AG08396 (cell line): Measurements from ENCODE around the gene PHACTR4.
"Not testable (repeated sequence)": the region's sequence is repeated elsewhere in the genome, so short reads cannot be mapped to it uniquely, and the experiment has no call there.

Source experiments
- DNase-seq: peaks from one replicate; pipeline ENCODE4 v3.0.0; 2012; ENCODE audit warnings: low spot score, mixed read lengths

Gene PHACTR4

DNA sequence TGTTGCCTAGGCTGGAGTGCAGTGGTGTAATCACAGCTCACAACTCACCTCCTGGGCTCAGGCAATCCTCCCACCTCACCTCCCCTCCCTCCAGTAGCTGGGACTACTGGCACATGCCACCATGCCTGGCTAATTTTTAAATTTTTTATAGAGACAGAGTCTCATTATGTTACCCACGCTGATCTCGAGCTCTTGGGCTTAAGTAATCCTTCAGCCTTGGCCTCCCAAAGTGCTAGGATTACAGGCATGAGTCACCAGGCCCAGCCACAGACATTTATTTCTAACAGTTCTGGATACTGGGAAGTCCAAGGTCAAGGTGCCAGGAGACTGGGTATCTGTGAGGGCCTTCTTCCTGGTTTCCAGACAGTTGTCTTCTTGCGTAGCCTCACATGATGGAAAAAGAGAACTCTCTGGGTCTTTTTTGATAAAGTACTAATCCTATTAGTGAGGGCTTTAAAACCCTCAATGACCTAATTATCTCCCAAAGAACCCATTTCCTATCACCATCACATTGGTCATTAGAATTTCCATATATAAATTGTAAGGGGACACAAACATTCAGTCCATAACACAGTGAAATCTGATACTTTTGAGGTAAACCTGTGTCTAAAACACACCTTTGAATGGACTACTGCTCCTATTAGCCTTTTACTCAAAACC lies 67.9 kb downstream of the PHACTR4 start:
- DNase-seq = no peak

DNA sequence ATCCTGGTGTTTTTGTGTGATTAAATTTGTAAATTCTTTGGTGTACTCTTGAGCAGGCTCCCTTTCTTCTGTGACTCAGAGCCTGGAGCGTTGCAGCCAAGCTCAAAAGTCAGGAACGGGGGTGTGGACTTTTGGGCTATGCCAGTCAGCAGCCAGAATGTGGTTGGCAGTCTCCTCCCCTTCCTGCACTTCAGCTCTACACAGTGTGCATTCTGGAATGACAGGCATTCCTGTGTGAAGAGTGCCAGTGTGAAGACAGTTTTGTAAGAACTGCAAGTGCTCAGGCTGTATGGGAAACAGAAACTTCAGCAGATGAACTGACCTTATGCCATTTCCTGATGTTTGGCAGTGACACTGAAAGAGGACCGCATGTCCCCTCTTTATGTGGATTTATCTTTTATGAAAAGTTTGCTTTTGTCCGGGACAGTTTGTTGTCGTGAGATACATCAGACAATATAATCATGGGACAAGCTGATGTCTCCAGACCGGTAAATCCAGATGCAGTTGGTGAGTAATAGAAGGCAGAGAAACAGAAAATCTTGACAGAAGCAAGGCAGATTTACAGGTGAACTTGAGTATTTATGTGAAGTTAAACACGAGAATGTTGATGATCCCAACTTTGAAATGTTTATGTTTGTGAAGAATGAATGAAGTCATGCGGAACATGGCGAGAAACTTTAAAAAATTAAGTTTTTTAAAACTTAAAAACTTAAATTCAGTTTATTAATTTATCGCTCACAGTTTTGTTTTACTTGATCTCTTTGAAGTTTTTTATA lies 68.6 kb downstream of the PHACTR4 start:
- DNase-seq = peak; percentile 87

DNA sequence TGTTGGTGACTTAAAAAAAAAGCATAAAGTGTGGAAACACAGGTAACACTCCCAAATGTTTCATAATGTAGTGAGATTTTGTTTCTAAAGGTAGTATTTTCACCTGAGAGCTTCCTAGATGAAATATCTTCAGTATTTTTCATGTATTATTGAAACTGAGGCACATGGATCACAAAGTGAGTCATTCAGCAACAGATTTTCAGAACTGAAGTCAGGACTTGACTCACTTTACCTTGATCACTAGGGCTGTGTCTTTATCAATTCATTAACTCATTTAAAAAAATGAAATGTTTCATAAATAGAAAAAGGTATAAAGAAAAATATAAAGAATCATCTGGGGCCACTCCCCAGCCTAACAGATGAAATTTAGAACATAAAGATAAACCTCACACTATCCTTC lies 69.8 kb downstream of the PHACTR4 start:
- DNase-seq = no peak

DNA sequence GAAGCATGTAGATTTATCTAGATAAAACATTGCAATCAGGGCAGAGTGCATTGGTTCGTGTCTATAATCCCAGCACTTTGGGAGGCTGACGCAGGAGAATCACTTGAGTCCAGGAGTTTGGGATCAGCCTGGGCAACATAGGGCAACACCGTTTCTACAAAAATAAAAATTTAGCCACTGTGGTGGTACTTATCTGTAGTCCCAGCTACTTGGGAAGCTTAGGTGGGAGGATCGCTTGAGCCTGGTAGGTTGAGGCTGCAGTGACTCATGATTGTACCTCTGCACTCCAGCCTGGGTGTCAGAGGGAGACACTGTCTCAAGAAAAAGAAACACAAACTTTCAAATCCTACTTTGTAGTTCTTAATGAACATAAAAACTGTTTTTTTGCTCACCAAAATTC lies 72.1 kb downstream of the PHACTR4 start:
- no peak for DNase-seq

DNA sequence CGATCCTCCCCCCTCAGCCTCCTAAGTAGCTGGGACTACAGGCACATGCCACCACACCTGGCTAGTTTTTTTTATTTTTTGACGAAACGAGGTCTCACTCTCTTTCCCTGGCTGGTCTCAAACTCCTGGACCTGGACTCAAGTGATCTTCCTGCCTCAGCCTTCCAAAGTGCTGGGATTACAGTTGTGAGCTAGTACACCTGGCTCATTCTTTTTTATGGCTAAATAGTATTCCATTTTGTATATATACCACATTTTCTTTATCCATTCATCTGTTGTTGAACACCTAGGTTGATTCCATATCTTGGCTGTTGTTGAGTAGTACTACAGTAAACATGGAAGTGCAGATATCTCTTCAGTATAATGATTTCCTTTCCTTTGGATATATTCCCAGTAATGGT lies 74.0 kb downstream of the PHACTR4 start:
- DNase-seq = no peak

DNA sequence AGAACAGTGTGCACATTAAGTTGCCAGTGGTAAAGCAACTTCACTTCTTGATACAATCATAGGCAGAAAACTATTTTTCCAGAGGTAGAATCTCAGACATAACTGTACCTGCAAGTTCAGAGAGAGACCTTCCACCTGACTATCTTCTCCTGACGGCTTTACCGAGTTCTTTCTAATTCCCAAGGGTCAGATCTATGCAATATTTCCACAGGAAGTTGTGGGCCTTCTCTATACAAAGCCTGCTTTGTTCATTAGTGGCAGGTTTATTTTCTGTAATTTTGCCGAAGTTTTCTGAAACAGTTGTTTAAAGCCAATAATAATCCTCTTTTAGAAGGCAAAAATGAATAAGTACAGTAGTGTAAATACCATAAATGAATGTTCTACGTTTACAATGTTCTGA lies 78.1 kb downstream of the PHACTR4 start:
- no peak for DNase-seq

DNA sequence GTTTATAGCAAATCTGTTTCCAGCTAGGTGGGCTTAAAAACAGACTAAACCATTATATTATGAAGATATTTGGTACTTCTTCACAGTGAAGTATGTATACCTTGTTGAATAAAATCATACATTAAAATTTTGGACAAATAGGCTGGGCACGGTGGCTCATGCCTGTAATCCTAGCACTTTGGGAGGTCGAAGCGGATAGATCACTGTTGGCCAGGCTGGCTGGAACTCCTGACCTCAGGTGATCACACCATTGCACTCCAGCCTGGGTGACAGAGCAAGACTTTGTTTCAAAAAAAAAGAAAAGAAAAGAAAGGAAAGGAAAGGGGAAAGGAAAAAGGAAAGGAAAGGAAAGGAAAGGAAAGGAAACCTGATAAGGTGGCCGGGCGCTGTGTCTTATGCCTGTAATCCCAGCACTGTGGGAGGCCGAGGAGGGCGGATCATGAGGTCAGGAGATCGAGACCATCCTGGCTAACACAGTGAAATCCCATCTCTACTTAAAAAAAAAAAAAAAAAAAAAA lies 78.6 kb downstream of the PHACTR4 start:
- DNase-seq = not testable (repeated sequence)

DNA sequence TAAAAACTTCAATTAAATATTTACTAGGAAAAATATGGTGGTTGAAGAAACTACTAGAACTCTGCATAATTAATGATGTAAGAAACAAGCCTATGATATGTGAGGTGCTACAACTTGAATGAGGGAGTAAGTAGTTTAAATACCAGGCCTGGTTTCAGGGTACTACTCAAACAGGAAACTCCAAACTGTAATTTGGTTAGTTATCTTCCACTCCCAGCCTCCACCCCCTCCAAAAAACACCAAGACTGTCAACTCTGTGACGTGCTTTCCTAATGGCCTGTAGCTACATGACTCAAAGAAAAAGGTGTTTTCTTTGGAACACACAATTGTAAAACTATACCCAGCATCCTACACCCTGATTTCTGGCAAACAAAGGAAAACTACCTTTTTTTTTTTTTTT lies 80.4 kb downstream of the PHACTR4 start:
- DNase-seq = no peak

DNA sequence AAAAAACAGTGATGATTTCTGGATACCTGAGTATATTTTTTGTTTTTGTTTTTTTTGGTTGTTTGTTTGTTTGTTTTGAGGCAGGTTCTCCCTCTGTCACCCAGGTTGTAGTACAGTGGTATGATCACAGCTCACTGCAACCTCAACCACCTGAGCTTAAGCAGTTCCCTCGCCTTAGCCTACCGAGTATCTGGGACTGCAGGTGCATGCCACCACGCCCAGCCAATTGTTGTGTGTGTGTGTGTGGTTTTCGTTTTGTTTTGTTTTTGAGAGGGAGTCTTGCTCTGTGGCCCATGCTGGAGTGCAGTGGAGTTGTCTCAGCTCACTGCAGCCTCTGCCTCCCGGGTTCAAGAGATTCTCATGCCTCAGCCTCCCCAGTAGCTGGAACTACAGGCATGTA lies 81.0 kb downstream of the PHACTR4 start:
- DNase-seq = no peak

DNA sequence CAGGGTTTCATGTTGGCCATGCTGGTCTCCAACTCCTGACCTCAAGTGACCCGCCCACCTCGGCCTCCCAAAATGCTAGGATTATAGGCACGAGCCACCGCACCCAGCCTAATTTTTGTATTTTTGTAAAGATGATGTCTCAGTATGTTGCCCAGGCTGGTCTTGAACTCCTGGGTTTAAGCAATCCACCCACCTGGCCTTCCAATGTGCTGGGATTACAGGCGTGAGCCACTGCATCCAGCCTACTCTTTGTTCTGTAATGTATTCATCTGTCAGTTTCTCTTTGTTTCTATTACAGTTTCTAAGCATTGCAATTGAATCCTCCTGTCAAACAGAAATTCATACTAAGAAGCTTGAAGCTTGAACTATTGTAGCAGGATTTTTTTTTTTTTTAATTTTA lies 81.5 kb downstream of the PHACTR4 start:
- no peak for DNase-seq

DNA sequence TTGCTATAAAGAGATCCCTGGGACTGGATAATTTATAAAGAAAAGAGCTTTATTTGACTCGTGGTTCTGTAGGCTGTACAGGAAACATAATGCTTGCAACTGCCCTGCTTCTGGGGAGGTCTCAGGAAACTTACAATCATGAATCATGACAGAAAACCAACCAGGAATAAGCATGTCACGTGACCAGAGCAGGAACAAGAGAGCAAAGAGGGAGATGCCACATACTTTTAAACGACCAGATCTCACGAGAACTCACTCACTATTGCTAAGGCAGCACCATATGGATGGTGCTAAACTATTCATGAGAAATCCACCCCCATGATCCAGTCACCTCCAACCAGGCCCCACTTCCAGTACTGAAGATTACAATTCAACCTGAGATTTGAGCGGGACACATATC lies 86.5 kb downstream of the PHACTR4 start:
- DNase-seq = peak; percentile 17

DNA sequence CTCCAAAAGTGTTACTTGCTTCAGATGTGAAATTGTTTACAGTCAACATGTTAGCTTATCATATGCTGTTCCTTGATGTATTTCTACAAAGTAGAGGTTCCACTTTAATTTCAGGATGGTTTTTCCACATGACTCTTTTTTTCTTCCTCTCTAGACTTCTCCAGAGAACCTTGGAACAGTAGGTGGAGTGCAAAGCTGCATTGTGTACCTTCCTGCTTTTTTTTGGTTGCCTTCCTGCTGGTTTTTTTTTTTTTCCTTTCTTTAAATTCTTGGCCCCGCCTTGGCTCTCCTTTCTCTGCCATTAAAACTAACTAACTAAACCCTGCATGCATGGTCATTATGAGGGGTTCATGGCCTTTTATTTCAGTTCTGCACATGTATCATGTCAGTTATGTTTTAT lies 88.1 kb downstream of the PHACTR4 start:
- no peak for DNase-seq

DNA sequence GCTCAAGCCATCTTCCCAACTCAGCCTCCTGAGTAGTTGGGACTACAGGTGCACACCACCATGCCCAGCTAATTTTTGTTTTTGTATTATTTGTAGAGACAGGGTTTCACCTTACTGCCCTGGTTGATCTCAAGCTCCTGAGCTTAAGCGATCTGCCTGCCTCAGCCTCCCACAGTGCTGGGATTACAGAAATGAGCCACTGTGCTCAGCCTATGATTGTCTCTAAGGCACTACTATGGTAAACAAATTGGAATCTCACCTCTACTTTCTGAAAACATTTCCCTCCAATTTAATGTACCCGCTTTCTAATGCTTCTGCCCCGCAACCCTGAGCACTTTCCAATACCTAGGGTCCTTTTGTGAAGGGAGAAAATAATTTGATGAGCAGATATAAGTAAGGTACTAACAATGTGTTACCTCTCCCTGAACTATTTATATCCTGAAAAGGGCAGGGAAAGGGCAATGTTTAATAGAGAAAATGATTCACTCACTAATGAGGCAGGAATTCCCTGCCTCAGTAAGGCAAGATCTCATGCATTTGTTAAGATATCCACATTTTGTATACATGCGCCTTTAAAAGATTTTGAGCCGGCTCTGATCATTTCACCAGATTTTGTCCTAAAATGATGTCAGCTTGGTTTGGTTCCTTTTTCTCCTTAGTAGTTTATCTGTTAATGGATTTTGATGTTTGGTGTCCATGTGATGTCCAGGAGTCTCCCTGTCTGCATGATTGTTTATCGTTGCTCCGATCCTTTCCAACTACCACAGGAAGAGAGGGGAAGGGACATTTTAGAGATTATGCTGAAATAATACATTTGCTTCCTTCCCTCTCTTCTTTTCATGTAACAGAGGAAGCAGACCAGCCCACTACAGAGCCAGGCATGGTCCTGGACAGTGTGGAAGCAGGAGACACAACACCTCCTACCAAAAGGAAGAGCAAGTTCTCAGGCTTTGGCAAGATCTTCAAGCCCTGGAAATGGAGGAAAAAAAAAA lies 89.0 kb downstream of the PHACTR4 start:
- peak; percentile 9 for DNase-seq

DNA sequence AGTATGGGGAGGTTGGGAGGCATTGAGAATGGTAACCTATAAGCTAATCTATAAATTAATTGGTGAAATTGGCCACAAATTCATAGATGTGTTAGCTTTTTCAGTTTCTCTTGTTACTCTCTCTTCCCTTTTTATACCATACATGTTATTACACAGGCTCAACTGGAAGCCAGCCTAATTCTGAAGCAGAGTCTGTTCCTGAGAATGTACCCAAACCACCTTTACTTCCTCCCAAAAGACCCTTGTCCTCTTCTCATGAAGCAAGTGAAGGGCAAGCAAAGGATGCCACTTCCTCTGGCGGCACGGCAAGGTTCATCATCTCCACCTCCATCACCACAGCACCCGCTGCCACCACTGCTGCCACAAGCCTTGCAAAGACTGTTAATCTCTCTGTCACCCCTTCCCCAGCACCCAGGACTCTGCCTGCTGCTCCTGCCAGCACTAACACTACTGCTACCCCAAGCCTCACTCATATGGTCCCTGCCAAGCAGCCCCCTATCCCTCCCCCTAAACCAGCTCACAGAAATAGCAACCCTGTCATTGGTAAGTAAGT lies 96.8 kb downstream of the PHACTR4 start:
- no peak for DNase-seq

DNA sequence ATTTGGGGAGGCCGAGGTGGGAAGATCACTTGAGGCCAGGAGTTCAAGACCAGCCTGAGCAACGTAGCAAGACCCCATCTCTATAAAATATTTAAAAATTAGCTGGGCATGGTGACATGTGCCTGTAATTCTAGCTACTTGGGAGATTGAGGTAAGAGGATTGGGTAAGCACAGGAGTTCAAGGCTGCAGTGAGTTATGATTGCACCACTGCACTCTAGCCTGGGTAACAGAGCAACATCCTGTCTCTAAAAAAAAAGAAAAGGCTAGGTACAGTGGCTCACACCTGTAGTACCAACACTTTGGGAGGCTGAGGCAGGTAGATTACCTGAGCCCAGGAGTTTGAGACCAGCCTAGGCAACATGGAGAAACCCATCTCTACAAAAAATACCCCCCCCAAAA lies 100.6 kb downstream of the PHACTR4 start:
- no peak for DNase-seq

DNA sequence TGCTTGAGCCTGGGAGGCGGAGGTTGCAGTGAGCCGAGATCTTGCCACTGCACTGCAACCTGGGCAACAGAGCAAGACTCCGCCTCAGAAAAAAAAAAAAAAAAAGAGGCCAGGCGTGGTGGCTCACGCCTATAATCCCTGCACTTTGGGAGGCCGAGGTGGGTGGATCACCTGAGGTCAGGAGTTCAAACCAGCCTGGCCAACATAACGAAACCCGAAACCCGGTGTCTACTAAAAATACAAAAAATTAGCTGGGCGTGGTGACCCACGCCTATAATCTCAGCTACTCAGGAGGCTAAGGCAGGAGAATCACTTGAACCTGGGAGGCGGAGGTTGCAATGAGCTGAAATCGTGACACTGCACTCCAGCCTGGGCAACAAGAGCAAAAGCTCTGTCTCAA lies 110.0 kb downstream of the PHACTR4 start:
- not testable (repeated sequence) for DNase-seq

DNA sequence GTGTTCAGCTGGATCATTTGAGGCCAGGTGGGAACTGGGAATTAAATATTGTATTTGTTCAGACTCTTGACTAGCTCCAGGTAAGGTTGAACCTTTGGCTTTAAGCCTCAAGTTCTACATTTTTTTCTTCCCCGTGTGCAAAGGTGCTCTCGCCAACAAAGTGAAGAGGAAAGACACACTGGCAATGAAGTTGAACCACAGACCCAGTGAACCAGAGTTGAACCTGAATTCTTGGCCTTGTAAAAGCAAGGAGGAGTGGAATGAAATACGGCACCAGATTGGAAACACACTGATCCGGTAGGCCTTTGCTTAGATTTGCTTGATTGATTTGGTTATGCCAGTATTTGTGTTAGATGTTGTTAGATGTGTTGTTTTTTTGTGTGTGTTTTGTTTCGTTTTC lies 110.8 kb downstream of the PHACTR4 start:
- no peak for DNase-seq

DNA sequence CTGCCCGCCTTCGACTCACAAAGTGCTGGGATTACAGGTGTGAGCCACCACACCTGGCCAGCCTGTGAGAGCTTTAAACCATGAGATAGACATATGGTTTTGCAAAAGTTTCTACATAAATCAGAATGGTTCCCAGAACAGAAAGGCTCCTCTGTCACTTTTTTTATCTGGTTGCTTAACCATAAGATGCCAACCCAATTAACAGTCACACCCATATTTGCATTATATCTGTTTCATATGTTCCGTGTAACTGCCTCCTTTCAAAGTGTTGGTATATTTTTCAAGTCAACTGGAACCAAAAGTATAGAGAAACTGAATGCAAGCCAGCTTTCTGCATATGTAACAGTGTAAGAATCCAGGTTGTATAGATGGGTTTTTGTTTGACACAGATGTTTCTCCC lies 112.6 kb downstream of the PHACTR4 start:
- DNase-seq = no peak

DNA sequence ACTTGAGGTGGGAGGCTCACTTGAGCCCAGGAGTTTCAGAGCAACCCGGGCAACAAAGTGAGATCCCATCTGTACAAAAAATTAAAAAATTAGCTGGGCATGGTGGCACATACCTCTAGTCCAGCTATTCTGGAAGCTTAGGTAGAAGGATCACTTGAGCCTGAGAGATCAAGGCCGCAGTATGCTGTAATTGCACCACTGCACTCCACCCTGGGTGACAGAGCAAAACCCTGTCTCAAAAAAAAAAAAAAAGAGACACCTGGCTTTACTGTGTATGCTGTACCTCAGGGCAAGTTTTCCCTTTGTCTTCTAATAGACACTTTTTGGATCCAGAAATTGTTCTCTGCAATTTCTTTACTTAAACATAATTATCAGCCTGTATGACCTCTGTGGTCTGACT lies 113.2 kb downstream of the PHACTR4 start:
- no peak for DNase-seq

DNA sequence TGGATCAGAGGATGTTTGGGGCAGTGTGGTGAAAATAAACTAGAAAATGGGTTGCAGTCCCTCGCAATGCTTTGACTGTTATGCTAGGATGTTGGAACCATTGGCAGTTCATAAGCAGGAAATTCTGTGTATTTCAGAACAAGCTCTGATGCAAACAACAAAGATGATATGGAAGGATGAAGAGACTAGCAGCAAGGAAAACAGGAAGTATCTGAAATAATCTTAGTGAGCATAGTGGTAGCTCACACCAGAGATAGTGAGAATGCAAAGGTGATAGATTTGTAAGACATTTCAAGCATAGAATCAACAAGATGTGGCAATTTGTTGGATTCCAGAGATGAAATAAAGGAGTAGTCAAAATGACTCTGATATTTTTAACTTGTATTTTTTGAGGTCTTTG lies 125.2 kb downstream of the PHACTR4 start:
- DNase-seq = no peak

DNA sequence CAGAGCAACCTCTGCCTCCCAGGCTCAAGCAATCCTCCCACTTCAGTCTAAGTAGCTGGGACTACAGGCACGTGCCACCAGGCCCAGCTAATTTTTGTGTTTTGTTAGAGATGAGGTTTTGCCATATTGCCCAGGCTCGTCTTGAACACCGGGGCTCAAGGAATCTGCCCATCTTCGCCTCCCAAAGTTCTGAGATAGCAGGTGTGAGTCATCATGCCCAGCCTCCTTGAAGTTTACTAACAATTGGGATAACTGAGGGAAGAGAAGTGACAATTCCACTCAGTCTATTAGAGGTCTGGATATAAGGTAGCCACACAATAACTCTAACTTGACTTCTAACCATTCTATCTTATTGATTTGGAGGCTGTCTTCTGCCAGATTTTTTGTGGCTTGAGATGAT lies 130.0 kb downstream of the PHACTR4 start:
- DNase-seq = no peak

DNA sequence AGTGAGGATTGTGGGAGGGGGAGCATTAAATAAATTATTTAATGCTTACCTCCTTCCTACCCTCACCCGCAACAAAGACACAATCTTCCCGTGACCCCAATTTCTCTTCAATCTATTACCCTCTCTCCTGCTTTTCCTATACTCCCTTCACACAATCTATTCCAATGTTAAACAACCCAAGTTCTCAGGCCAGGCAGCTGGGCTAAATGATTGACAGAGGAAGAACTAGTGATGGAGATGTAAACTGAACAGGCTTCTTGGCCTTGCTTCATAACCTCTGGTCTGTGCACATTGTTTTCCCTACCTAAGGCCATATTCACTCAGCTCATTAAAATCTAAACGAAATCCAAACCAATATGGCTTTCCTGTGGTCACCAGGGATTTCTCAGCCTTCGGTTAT lies 132.4 kb downstream of the PHACTR4 start:
- no peak for DNase-seq
